ENCODE data around the gene STK4. TPM values are rescaled to one million over a fixed set of nuclear protein-coding genes. Genes with fewer than 3 reads are reported as not detected.

The STK4 gene
- total RNA-seq, 1 experiment from 2014 or later = 43.0 TPM

GRCh38 chr20:45092898-45093297 lies 126.6 kb downstream of the STK4 start:
- no CpG with 5 or more reads among the region's 7 CpGs for WGBS (ENCODE audit: extremely low coverage, insufficient read length, low lambda C conversion rate)
- peaks cover 17% of the 10 kb centered on the region for H3K27me3 Mint-ChIP-seq (ENCODE audit: low read depth)

More at GRCh38 chr20:45092898-45093297, 126.6 kb downstream of the STK4 start:
- peaks cover 0 to 4% of the 10 kb centered on the region in 2 experiments; a peak in 2 of 5 replicates for H3K9me3 Mint-ChIP-seq
- no peak overlapping the region for H3K23ac ChIP-seq (ENCODE audit: insufficient read length, low read depth, low read length)
- H3K79me1 ChIP-seq (ENCODE audit: insufficient read depth, low read depth, low read length, poor library complexity, severe bottlenecking) = no peaks in the 10 kb centered on the region
- no peak overlapping the region for H3K4me3 Mint-ChIP-seq
- H3K4me1 Mint-ChIP-seq = peaks cover 4% of the 10 kb centered on the region in 2 experiments
- H3K9me3 ChIP-seq (ENCODE audit: control insufficient read depth, low read depth, low read length) = no peaks in the 10 kb centered on the region
- H2BK15ac ChIP-seq (ENCODE audit: low read depth, low read length) = no peak overlapping the region
- H3K79me2 ChIP-seq (ENCODE audit: insufficient read depth, low read length) = no peaks in the 10 kb centered on the region; the same call in 1 of the 2 replicates
- H4K8ac ChIP-seq (replicated peaks; ENCODE audit: insufficient read length, low read depth, low read length) = no peak overlapping the region
- DNase-seq = no peak
- no peak overlapping the region for H4K91ac ChIP-seq (ENCODE audit: insufficient read length, low read depth, low read length)
- no peak overlapping the region for H3K18ac ChIP-seq (ENCODE audit: insufficient read length, low read depth, low read length)
- no peak overlapping the region for H2BK12ac ChIP-seq (ENCODE audit: insufficient read length, low read depth, low read length)
- H3K4me1 ChIP-seq (ENCODE audit: insufficient read depth, low read length) = no peaks in the 10 kb centered on the region
- no peak overlapping the region for H2BK120ac ChIP-seq (ENCODE audit: low read depth, low read length, poor library complexity, severe bottlenecking)
- H3K23me2 ChIP-seq (ENCODE audit: insufficient read length, low read depth, low read length, poor library complexity, severe bottlenecking) = no peaks in the 10 kb centered on the region
- H4K20me1 ChIP-seq (ENCODE audit: control insufficient read depth, insufficient read depth, insufficient read length) = no peaks in the 10 kb centered on the region
- H3K14ac ChIP-seq (ENCODE audit: insufficient read depth, low read length) = no peak overlapping the region
- no peak overlapping the region for H2BK20ac ChIP-seq (ENCODE audit: low read depth, low read length, poor library complexity, severe bottlenecking)
- H3K4ac ChIP-seq (ENCODE audit: low read depth, low read length) = no peak overlapping the region
- no peak overlapping the region for H2BK5ac ChIP-seq (ENCODE audit: insufficient read length, low read length)
- no peak overlapping the region for H4K5ac ChIP-seq (ENCODE audit: insufficient read length, low read depth, low read length)
- H3T11ph ChIP-seq (ENCODE audit: low read length) = no peak overlapping the region
- H3K27me3 ChIP-seq (ENCODE audit: insufficient read depth, low read length) = no peaks in the 10 kb centered on the region
- H3K36me3 Mint-ChIP-seq (ENCODE audit: insufficient read depth in 1 of 3, low read depth in 3 of 3) = peaks cover 2 to 4% (median 2%) of the 10 kb centered on the region in 3 experiments; a peak in 4 of 7 replicates
- H2AK5ac ChIP-seq (ENCODE audit: insufficient read length, low read length) = no peak overlapping the region
- H2AFZ ChIP-seq (ENCODE audit: low read length) = no peak overlapping the region
- no peak overlapping the region for H3K9ac ChIP-seq (ENCODE audit: extremely low read depth, insufficient read length, low read length)
- H3K4me2 ChIP-seq (ENCODE audit: insufficient read depth, insufficient read length, low read length) = no peak overlapping the region
- H3K27ac Mint-ChIP-seq = no peak overlapping the region
- TF ChIP-seq CTCF (conservative IDR thresholded peaks at IDR 0.05) = no peak
- H3K27ac ChIP-seq (ENCODE audit: insufficient read length, low read depth, low read length) = no peak overlapping the region
- H3K56ac ChIP-seq (ENCODE audit: insufficient read length, low read depth, low read length) = no peak overlapping the region

Data from H9 (cell line).